Fibroblast of villous mesenchyme (primary cell): ENCODE data around the gene GPR180. TPM values are rescaled to one million over a fixed set of nuclear protein-coding genes. Genes with fewer than 3 reads are reported as not detected.

Experiments
- DNase-seq: peaks from one replicate; pipeline ENCODE4 v3.0.0-alpha.2; 2010; ENCODE audit warnings: low read depth
- H3K4me3 ChIP-seq: 2 replicates; pipeline ENCODE4 v1.5.1; 2011; ENCODE audit warnings: low read depth, mild to moderate bottlenecking, low read length
- CTCF ChIP-seq: IDR thresholded peaks from 2 replicates; pipeline ENCODE4 v1.5.1; 2012; ENCODE audit warnings: low read depth, mild to moderate bottlenecking, low read length; ENCODE audit not compliant: insufficient read depth
- total RNA-seq: library from RNA; depleted of rRNA; stranded (reverse); fragments of >200 nt; gene quantifications from 2 replicates; pipeline ENCODE4 v1.2.3, GENCODE V29; 2012

The GPR180 gene
- total RNA-seq, 1 donor: 28.1 TPM

- TF ChIP-seq CTCF: no peak
- DNase-seq: peak; percentile 49
- H3K4me3 ChIP-seq: no peak overlapping the region
These were observed 55.5 kb downstream of the GPR180 start for GRCh38 chr13:94657167-94657566.

GRCh38 chr13:94658926-94659597 lies 57.4 kb downstream of the GPR180 start:
- DNase-seq: no peak
- peak; percentile 5 for TF ChIP-seq CTCF
- H3K4me3 ChIP-seq: no peak overlapping the region

- DNase-seq: no peak
- H3K4me3 ChIP-seq: no peak overlapping the region
- no peak for TF ChIP-seq CTCF
These were observed 57.9 kb downstream of the GPR180 start for GRCh38 chr13:94659598-94659946.

DNA sequence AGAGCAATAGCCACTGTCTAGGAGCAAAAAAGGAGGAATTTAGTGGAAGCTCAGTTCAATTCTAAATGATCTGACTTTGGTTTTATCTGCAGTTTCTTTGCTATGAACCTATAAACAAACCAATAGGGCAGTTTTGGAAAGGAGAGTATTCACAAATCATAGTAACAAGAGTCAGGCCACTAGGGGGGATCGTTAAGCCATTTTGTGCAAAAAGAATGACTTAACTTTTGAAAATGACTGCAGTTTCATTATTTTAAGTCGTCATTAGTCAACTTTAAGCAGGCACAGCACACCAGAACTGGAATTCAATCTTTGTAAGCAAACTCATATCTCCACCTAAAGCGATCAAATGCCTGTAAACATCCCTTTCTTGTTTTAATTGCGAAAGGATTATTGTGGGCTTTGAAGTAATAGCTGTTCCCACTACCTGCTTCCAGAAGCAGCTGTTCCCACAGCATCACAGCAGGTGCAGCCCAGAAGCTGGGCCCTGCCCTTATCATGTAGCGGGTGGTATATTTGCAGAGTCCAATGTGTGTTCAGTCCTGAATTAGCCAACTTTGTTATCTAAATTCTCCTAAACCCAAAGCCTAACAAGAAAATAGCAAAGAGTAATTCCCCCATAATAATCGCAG lies 59.2 kb downstream of the GPR180 start:
- DNase-seq: peak; percentile 39
- H3K4me3 ChIP-seq: no peak overlapping the region
- peak; percentile 42 for TF ChIP-seq CTCF

GRCh38 chr13:94661406-94661805 lies 59.7 kb downstream of the GPR180 start:
- TF ChIP-seq CTCF: no peak
- no peak for DNase-seq
- no peak overlapping the region for H3K4me3 ChIP-seq

DNA sequence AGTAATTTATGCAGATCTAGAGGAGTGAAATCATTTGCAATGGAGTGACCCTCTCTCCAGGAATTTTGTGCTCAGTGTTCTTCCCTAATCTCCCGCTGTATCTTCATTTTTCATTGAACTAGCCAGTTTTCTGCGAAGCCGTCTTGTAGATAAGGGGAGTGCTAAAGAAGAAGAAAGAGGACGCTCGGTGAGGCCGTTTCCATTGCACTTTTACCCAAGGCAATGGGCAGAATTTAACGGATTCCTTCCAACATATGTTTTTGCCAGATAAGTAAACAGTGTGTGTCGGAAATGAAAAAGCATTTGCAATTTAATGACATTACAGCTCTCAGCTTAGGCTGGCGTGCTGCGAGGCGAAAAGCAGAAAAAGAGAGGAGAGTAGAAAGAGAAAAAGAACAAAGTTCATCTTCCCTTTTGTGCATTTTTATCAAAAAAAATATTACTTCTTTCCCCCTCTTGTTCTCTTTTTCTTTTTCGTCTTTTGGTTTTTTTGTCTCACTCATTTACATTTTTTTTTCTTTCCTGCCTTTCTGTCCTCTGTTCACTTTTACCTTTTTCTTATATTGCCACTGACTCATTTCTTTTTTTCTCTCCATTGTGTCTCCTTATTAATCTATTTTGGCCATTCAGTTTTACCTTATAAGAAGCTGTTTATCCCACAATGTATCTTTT lies 60.8 kb downstream of the GPR180 start:
- no peak for TF ChIP-seq CTCF
- DNase-seq: no peak
- no peak overlapping the region for H3K4me3 ChIP-seq
